Transverse colon (tissue), 4 donors: ENCODE data around the gene TBX2.

Experiments
- CTCF ChIP-seq, 5 experiments: fragments of 200-600 bp in 3 of 5; fragments of 450-650 bp in 2 of 5; sonication (generic) in 3 of 5; IDR thresholded peaks; 1 replicate in 2 of 5; 2 replicates in 3 of 5; pipeline ENCODE4 v1.5.1; 2016 to 2017; ENCODE audit warnings: antibody characterized with exemption in 5 of 5, inconsistent platforms in 3 of 5, mild to moderate bottlenecking in 2 of 5, moderate library complexity in 1 of 5
- POLR2AphosphoS5 ChIP-seq, 3 donors: sonication (generic); formaldehyde crosslinking; IDR thresholded peaks; one replicate each; pipeline ENCODE4 v1.6.1; 2016; ENCODE audit warnings: antibody characterized with exemption in 3 of 3

GRCh38 chr17:61422116-61422799, 22.6 kb downstream of the TBX2 start:
- TF ChIP-seq POLR2AphosphoS5 (IDR thresholded peaks at IDR 0.05): no peak
- TF ChIP-seq CTCF (IDR thresholded peaks at IDR 0.05): no peak
